KOPT-K1 (cell line): ENCODE results near the gene PRKCA.

Experiments
- H3K27ac ChIP-seq: fragments of 200-600 bp; sonication (generic); 2 replicates; pipeline ENCODE4 v1.5.1; 2016; ENCODE audit warnings: antibody characterized with exemption, mild to moderate bottlenecking, low read depth, low read length; ENCODE audit not compliant: poor library complexity, severe bottlenecking
- H3K36me3 ChIP-seq: fragments of 200-600 bp; sonication (generic); 2 replicates; pipeline ENCODE4 v1.5.1; 2017; ENCODE audit warnings: antibody characterized with exemption, mild to moderate bottlenecking, low read length, moderate library complexity; ENCODE audit not compliant: insufficient read depth
- H3K9me3 ChIP-seq: fragments of 200-600 bp; sonication (generic); 2 replicates; pipeline ENCODE4 v1.5.1; 2017; ENCODE audit warnings: antibody characterized with exemption, low read length, mild to moderate bottlenecking; ENCODE audit not compliant: insufficient read depth, poor library complexity, severe bottlenecking

The PRKCA gene

GRCh38 chr17:66784621-66785364 lies 482.4 kb downstream of the PRKCA start:
- H3K36me3 ChIP-seq = peaks cover 81% of the 10 kb centered on the region
- H3K9me3 ChIP-seq = no peaks in the 10 kb centered on the region
- H3K27ac ChIP-seq = no peak overlapping the region

GRCh38 chr17:66786107-66786506 lies 483.7 kb downstream of the PRKCA start:
- H3K36me3 ChIP-seq = peaks cover 83% of the 10 kb centered on the region
- H3K27ac ChIP-seq = no peak overlapping the region
- no peaks in the 10 kb centered on the region for H3K9me3 ChIP-seq

- Histone ChIP-seq H3K27ac (no peak overlapping the region), H3K36me3 (peaks cover 88% of the 10 kb centered on the region), H3K9me3 (no peaks in the 10 kb centered on the region)
These were observed 485.5 kb downstream of the PRKCA start for GRCh38 chr17:66787914-66788313.

GRCh38 chr17:66789093-66789492 lies 486.7 kb downstream of the PRKCA start:
- Histone ChIP-seq H3K36me3 (peaks cover 90% of the 10 kb centered on the region), H3K27ac (no peak overlapping the region), H3K9me3 (no peaks in the 10 kb centered on the region)

- no peaks in the 10 kb centered on the region for H3K9me3 ChIP-seq
- peaks cover 96% of the 10 kb centered on the region for H3K36me3 ChIP-seq
- H3K27ac ChIP-seq = no peak overlapping the region
These were observed 487.6 kb downstream of the PRKCA start for GRCh38 chr17:66789961-66790437.

- Histone ChIP-seq H3K9me3 (no peaks in the 10 kb centered on the region), H3K27ac (no peak overlapping the region), H3K36me3 (peaks cover 96% of the 10 kb centered on the region)
These were observed 488.2 kb downstream of the PRKCA start for GRCh38 chr17:66790501-66791061.

- Histone ChIP-seq H3K27ac (no peak overlapping the region), H3K9me3 (no peaks in the 10 kb centered on the region), H3K36me3 (peaks cover 98% of the 10 kb centered on the region)
These were observed 488.9 kb downstream of the PRKCA start for GRCh38 chr17:66791347-66791746.

GRCh38 chr17:66793814-66794213 lies 491.4 kb downstream of the PRKCA start:
- no peak overlapping the region for H3K27ac ChIP-seq
- peaks cover 91% of the 10 kb centered on the region for H3K36me3 ChIP-seq

GRCh38 chr17:66795486-66795885 lies 493.1 kb downstream of the PRKCA start:
- Histone ChIP-seq H3K9me3 (no peaks in the 10 kb centered on the region), H3K36me3 (peaks cover 82% of the 10 kb centered on the region), H3K27ac (no peak overlapping the region)

More at GRCh38 chr17:66793814-66794213, 491.4 kb downstream of the PRKCA start:
- H3K9me3 ChIP-seq = no peaks in the 10 kb centered on the region

- Histone ChIP-seq H3K9me3 (no peaks in the 10 kb centered on the region), H3K36me3 (peaks cover 79% of the 10 kb centered on the region), H3K27ac (no peak overlapping the region)
These were observed 497.6 kb downstream of the PRKCA start for GRCh38 chr17:66799849-66800537.

- H3K36me3 ChIP-seq = peaks cover 60% of the 10 kb centered on the region
- H3K9me3 ChIP-seq = no peaks in the 10 kb centered on the region
These were observed 501.1 kb downstream of the PRKCA start for GRCh38 chr17:66803474-66803951.

GRCh38 chr17:66805567-66805966 lies 503.2 kb downstream of the PRKCA start:
- H3K27ac ChIP-seq = no peak overlapping the region
- H3K36me3 ChIP-seq = peaks cover 50% of the 10 kb centered on the region
- no peaks in the 10 kb centered on the region for H3K9me3 ChIP-seq

More at GRCh38 chr17:66803474-66803951, 501.1 kb downstream of the PRKCA start:
- no peak overlapping the region for H3K27ac ChIP-seq

GRCh38 chr17:66807182-66807581 lies 504.8 kb downstream of the PRKCA start:
- no peaks in the 10 kb centered on the region for H3K9me3 ChIP-seq
- no peak overlapping the region for H3K27ac ChIP-seq
- H3K36me3 ChIP-seq = peaks cover 36% of the 10 kb centered on the region

- Histone ChIP-seq H3K27ac (no peak overlapping the region), H3K9me3 (no peaks in the 10 kb centered on the region), H3K36me3 (peaks cover 17% of the 10 kb centered on the region)
These were observed 507.0 kb downstream of the PRKCA start for GRCh38 chr17:66809408-66809807.

- Histone ChIP-seq H3K9me3 (no peaks in the 10 kb centered on the region), H3K36me3 (peaks cover 7% of the 10 kb centered on the region; the same call in 1 of the 2 replicates), H3K27ac (no peak overlapping the region)
These were observed 508.7 kb downstream of the PRKCA start for GRCh38 chr17:66810951-66811682.
